Activated CD4-positive, alpha-beta T cell treated with anti-CD3 and anti-CD28 coated beads, Interleukin-2, amount 50 U/mL, for 1 hour (primary cell): Measurements from ENCODE around the gene RALGAPA2.
"Not testable (repeated sequence)": the region's sequence is repeated elsewhere in the genome, so short reads cannot be mapped to it uniquely, and the experiment has no call there.

Experiments used
- DNase-seq: peaks from one replicate; pipeline ENCODE4 v3.0.0-alpha.2; 2020

Gene RALGAPA2

DNA sequence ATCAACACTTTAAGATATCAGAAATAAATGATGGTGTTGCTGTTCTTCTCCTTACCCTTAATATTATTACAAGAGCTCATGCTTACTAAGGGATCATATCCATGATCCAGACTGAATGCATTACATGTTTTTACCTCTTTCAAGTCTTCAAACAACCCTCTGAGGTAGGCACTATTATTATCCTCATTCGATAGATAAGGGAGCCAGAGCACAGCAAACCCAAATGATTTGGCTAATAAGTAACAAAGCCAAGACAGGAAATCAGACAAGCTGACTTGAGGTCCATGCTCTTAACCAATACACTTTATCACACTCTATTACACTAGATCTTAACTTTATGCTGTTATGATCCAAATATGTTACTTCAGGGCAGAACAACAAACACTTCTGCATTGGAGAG is 145.9 kb downstream of the RALGAPA2 start:
- no peak for DNase-seq

DNA sequence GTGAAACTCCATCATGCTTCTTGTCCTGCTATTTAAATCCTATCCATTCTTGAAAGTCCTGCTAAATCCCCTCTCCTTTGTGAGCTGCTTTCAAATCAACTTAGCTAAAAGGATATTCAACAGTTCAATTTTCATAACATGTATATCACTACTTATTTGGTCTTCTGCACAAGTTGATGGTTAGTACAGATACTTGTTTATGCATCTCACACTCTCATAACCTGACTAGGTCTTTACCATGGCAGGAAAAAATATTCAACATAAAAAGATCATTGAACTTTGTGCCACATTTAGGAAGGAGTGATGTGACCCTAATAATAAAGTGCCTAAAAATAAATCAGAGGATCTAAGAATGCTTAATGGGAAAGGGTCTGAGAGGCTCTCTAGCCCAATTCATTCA is 148.2 kb downstream of the RALGAPA2 start:
- DNase-seq = no peak

DNA sequence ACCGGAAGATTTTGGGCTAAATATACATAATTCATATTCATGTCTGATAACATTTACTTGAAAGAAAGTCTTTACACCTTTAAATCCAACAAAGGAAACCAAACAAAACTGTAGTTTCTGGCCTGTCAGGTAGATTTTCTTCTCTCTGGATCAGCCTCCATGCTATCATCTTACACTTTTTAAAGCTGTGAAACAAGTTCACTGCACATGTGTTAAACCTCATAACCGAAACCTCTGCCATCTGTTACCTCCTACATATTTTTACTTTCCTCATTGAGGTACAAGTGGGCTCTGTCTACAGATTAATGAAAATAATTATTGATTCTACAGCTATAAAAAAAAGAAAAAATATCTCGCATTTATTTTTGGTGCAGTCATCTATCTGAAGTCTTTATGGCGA is 149.9 kb downstream of the RALGAPA2 start:
- no peak for DNase-seq

DNA sequence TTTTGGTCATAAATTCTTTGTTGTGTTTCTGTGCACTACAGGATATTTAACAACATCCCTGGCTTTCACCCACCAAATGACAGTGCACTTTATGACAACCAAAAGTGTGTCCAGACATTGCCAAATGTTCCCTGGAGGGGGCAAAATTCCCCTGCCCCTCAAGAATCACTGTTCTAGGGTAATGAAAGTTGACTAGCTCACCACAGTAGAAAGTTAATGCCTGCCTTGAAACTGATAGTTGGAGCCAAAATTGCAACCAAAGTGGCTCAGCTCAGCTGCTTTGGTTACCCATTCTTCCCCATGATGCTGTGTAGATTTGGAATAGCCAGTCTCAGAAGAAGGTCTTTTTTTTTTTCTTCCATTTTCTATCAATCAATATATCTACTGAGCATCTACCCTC is 150.6 kb downstream of the RALGAPA2 start:
- DNase-seq = no peak

DNA sequence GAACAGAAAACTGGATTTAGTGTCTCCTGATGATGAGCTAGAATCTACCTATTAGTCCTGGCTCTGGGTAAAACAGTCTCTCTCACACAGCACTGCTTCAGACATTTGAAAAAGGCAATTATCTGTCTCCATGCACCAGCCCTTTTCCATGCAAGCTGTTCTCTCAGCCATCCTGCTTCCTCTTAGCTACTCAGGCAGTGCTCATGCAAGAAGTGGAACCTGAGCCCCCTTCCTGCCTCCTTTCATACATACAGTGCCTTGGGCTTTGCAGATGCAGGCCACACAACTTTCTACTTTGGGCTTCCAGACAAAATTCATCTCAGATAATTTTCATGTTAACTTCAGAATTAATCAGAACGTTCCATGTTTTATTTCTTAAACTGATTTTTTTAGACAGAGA is 151.3 kb downstream of the RALGAPA2 start:
- no peak for DNase-seq

DNA sequence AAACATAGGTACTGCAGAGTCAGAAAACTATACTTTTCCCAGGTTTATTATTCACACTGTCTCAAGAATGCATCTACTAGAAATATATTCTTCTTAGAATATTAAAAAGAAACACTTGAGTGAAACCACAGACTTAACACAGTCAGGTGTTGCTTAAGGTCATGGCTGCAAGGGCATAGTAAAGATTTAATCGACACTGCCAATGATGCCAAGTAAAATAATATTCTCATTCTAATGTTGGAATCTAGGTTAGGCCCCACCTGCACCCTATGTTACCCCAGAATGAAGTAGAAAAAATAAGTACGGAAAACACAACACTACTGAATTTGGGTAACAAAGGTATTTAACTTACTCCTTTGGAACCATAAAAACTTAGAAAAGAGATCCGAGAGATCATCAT is 155.0 kb downstream of the RALGAPA2 start:
- no peak for DNase-seq

DNA sequence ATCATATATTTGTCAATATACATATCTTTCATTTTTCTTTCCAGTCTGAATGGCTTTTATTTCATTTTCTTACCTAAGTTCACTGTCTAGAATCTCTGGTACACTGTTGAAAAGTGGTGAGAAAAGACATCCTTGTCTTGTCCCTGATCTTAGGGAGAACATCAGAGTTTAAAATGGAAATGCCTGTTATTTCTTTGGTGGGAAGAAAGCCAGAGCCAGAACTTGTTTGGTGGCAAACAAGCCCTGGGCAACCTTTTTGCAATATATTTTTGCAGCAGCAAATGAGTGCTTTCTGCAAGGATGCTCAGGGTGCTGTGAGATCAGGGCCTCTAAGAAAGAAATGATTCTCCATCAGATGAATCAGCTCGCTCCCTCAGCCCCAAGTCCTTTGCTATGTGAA is 156.6 kb downstream of the RALGAPA2 start:
- DNase-seq = no peak

DNA sequence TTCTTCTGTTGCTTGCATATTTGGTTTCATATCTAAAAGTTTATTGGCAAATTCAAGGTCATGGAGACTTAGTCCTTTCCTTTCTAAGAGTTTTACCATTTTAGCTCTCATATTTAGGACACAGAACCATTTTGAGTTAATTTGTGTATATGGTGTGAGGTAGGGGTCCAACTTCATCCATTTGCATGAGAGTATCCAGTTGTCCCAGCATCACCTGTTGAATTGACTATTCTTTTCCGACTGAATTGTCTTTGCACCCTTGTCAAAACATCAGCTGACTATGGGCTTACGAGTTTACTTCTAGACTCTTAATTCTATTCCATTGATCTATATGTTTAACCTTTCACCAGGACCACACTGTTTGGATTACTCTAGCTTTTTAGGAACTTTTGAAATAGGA is 157.5 kb downstream of the RALGAPA2 start:
- no peak for DNase-seq

DNA sequence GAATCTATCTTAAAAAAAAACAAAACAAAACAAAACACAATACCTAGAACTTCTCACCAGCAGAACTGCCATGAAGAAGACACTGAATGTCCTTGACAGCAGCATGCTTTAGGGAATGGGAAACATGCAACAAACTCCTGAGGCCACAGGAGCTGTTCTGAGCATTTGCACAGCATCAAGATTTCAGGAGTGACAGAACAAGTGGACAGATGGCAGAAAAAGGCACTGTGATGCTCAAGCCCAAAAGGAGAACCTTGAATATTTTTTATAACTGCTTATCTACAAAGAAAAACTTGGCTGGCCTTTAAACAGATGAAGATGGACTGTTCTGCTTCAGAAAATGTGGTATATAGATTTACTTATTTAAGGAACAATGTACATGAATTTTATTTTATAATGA is 158.9 kb downstream of the RALGAPA2 start:
- no peak for DNase-seq

DNA sequence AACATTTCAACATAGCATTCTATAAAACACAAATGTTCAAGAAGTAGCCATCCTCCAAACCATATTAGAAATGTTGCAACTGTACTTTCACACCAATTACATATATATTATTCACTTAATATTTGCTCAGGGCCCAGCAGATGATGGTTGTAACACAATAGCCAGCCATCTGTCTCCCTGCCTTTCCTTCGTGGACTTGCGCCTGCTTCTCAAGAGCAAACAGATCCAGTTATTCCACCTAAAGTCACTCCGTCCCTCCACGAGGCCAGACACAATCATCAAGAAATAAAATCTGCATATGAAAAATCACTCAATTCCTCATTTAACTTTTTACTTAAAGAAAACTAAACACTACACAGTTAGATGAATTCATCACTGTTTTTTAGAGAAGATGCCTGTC is 160.4 kb downstream of the RALGAPA2 start:
- no peak for DNase-seq

DNA sequence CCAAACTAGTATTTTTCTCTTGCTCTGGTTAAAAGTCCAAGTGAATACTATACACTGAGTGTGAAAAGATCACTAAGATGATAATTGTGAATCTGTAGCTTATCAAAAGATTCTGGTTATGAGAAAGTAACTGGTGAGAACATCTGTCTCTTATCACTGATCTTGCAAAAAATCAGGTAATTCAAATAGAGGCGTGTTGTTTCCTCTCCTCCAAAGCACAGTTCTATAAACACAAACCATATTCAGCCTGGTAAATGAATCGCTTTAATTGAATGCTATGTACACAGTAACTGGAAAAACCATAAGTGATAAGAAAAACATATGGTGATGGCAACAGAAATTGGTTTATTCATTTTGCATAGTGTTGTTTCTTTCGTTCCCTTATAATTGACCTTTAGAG is 161.0 kb downstream of the RALGAPA2 start:
- no peak for DNase-seq

DNA sequence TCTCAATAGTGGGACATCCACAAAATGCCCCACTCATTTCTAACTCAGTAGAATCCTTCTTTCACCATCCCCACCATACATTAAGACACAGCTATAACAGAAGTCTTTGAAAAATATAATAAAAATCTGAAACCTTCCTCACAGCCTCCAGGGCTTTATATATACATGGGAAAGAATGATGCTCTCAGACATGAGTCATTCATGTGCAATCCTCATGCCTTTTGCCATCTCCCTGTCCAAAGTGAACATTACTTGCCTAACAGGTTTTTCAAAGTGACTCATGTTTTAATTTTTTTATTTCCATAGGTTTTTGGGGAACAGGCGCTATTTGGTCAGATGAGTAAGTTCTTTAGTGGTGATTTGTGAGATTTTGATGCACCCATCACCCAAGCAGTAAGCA is 162.7 kb downstream of the RALGAPA2 start:
- no peak for DNase-seq

DNA sequence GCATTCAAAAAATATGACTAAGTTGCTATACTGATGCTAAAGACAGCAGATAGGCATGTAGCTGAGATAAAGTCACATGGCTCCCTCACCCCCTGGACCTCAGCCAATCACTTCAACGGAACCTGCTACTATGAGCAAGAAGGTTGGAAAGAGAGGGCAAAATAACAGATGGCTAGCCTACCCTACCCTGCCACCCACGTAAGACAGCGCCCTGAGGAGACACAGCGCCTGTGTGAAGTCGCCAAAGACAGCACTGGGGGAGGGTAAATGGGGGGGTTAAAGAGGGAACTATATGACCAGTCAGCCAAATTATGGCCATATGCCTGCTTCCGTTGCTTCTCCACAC is 163.2 kb downstream of the RALGAPA2 start:
- DNase-seq = no peak

DNA sequence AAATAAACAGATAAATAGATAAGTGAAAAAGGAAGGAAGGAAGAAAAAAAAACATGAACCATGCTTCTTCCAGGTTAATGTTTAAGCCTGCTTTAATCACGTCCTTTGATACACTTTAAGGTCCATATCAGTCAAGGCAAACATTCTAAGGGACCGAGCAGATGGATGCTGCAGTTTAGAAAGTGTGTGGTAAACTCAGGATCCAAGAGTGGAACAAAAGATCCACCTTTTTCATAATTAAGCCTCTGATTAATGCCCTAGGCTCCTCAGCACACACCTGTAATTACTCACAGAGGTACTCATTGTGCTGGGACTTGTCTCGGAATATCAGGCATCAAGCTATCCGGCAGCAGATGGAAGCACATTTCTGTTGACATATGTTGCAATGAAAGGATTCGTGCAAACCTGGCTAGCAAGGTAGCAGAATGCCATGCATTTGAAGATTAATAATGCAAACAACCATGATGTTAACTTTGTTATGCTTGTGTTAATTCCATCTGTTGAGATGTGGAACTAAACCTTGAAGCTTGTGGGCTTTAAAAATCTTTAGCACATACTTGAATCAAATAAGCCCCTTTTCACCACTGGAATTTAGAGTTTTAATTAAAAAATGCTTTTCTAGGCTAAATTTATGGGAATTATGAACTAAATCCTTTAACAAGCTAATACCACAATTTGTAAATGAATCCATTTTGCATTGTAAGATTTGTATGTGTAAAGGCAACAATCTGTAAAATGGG is 163.7 kb downstream of the RALGAPA2 start:
- no peak for DNase-seq

DNA sequence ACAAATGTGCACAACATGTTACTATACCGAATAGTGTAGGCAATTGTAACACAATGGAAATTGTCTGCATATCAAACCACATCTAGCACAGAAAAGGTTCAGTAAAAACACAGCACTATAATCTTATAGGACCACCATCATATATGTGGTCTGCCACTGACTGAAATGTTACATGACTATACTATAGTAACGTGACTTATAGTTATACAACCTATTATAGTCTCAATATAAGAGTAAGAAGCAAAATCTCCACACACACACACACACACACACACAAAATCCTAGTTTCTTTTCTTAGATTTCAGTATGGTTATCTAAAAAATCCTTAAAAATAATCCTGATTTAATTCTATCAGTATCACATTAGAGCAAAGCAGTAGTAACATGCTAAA is 164.6 kb downstream of the RALGAPA2 start:
- no peak for DNase-seq

DNA sequence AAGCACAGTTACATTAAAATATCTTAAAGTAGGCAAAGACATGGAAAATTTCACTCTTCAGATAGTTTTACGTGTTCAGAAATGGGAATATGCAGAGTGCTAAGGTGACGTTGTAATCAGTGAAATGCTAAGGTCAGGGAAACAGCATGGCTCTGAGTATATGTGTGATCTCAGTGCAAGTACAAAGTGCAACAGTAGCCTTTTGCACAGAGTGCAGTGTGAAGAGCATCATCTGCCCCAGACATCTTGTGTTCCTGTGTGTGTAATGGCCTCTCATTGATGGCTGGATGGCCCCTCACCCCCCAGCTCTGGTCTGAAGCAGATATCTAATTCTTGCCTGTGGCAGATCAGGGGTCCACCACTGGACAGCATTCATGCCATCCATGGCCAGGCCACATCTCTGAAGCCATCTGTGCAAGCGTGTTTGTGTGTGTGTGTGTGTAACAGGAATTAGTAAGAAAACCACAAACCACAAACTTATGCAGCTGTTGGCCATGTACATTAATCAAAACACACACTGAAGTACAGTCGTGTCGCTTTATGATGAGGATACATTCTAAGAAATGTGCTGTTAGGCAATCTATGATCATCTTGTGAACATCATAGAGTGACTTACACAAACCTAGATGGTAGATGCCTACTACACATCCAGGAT is 165.1 kb downstream of the RALGAPA2 start:
- no peak for DNase-seq

DNA sequence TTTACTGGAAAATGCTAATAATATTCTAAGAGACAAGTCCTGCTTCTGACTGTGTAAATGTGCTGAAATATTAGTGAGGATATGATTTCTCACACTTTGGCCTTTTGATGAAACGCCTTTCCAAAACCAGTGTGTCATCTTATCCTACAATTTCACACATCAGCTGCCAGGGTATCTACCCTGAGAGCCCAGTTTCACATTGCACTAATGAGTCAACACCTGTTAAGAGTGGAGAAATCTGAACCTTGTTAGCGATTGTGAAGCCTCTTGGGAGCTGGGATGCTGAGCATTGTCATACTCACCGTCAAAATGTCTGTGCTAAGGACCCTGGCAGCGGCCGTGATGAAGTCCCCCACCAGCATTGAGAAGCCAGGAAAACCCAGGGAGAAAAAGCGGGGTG is 166.0 kb downstream of the RALGAPA2 start:
- DNase-seq = no peak

DNA sequence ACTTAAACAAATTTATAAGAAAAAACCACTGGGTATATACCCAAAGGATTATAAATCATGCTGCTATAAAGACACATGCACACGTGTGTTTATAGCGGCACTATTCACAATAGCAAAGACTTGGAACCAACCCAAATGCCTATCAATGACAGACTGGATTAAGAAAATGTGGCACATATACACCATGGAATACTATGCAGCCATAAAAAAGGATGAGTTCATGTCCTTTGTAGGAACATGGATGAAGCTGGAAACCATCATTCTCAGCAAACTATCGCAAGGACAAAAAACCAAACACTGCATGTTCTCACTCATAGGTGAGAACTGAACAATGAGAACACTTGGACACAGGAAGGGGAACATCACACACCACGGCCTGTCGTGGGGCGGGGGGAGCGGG is 169.1 kb downstream of the RALGAPA2 start:
- not testable (repeated sequence) for DNase-seq

DNA sequence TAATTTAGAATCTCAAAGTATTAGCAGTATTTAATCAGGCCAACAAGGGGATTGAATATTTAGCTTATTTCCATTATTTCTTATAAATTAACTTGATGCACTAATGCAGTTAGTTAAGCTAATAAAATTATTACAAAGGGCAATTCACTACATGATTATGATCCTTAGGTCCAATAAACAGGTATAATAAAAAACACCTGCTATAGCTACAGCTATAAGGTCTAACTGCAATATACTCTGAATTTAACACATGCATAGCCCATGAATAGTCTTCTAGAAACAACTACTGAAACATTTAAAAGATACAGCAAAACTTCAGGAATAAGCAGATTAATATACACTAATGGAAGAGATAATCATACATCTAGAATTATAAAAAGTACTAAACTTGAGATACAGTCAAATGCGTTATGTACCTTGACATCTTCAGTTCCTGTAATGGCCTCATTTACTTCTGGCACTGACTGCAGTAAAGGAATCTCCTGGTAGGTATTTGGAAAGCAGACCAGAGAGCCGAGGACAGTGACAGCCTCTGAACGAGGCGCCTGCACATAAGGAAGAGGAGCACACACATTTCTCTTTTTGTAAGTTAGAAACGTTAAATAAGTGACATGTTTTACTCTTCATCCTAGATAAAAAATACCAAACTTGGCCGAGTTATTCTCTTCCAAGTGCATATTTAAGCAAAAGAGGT is 176.1 kb downstream of the RALGAPA2 start:
- no peak for DNase-seq

DNA sequence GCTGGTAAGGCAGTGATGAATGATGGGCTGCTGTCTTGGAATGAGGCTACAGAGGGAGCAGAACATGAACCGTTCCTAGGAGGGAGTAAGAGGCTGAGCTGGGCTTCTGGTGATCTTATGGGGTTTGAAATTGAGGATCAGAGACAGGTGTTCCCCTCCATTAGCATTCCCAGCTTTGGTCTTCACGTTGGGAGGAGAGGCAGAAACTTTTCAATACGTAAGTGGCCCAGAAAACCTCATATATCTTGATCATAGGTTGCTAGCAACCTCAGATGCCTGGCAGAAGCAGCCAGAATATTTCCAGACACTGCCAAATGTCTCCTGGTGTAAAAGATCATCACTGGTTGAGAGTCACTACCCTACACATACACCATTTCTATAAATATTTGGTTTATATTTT is 177.4 kb downstream of the RALGAPA2 start:
- no peak for DNase-seq

DNA sequence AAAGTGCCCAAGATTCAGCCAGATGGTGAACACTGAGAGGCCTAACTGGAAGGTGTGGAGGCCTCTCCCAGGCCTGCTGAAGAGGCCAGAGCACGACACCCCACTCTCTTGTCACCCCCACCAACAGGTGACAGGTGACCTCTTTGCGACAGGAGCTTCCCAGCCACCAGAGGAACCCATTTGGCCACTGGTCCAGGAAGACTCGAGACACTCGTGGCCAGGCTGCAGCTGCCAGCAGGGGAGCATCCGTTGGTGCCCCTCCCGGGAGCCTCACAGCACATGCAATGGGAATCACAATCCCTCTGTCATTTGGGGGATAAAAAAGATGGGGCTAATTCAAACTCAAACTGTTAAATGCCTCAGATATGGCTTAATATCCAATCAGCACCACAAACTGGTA is 181.2 kb downstream of the RALGAPA2 start:
- no peak for DNase-seq

DNA sequence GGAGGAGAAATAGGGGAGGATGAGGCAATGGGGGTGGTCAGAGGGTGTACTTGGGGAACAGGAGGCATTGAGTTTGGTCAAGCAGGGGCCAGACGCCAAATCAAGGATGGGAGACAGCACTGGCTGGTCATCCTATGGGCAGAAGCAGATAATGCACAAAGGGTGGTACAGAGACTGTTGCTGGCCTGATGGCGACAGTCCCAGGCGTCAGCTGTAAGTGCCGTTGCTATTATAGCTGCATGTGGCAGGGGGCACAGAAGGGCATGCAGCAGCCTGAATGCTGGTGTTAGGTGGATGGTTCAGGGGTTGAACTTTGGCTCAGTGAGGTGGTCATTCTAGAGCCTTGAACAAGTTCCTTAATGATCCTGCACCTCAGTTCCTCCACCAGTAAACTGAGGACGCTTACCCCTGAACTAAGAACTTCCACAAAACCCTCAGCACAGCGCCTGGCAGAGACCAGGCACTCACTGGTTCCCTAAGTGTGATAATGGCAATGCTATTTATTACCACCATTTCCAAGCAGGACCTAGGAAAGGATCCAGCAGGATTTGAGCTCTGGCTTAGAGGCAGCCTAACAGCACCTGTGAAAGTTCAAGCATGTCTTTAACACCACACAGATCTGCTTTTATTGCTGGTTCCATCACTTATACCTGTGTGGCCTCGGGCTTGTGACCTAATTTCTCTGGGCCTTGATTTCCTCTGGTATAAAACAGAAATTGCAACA is 181.9 kb downstream of the RALGAPA2 start:
- DNase-seq = no peak

DNA sequence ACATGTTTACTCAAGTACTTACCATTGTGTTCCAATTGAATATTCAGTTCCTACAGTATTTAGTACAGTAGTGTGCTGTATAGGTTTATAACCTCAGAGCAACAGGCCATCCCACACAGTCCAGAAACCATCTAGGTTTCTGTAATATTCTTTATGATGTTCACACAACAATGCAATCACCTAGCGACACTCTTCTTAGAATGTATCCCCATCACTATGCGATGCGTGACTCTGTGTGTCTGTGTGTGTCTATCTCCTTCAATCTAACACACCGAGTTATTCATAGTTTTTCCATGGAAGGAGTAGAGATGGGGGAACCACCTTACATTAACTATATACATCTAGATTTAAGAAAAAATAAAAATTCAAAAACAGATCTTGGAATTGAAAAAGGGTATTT is 182.8 kb downstream of the RALGAPA2 start:
- no peak for DNase-seq

DNA sequence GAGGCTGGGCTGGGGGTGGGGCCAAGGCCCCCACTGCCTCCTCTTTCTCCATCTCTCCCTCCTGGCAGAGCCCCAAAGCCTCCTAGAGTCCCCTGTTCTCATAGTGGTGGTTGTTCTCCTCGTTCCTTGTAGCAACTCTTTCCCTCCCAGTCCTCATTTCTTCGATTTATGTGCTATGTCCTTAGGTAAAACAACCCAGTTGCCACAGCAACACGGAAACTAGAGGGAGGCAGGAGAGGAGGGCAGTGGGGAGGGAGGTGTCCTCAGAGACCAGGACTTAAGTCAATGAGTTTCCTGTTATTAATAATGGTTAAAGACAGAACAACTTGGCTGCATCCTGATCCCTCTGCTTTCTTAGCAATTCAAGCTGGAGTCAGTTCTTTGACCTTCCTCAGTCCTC is 183.6 kb downstream of the RALGAPA2 start:
- no peak for DNase-seq
